Adrenal gland (tissue), 5 donors: Measurements from ENCODE around the gene ATP8A2.

Experiments used
- CTCF ChIP-seq, 6 experiments: fragments of 450-650 bp in 4 of 6; fragments of 200-600 bp in 2 of 6; sonication (generic) in 1 of 6; IDR thresholded peaks; 1 replicate in 5 of 6; 2 replicates in 1 of 6; pipeline versions ENCODE4 v1.5.1 to v1.8.0; 2016 to 2021; ENCODE audit warnings: antibody characterized with exemption in 6 of 6, mild to moderate bottlenecking in 2 of 6, moderate library complexity in 1 of 6
- POLR2A ChIP-seq, 2 donors: fragments of 450-650 bp; IDR thresholded peaks; one replicate each; pipeline ENCODE4 v1.6.1; 2017; ENCODE audit warnings: antibody characterized with exemption in 2 of 2, mild to moderate bottlenecking in 2 of 2, moderate library complexity in 1 of 2
- donor health status: DM: no; HTN: no; CAD: no.

- TF ChIP-seq POLR2A (IDR thresholded peaks at IDR 0.05) (no peak), CTCF (IDR thresholded peaks at IDR 0.05) (no peak)
Observed at GRCh38 chr13:25768838-25769237, 397.1 kb downstream of the ATP8A2 start.
